NCI-H460 (cell line): ENCODE results near the gene DRC1. TPM values are rescaled to one million over a fixed set of nuclear protein-coding genes. Genes with fewer than 3 reads are reported as not detected.
A peak's percentile ranks its signal among the peaks of the same experiment; 100 is the strongest.

Experiments
- DNase-seq: peaks from one replicate; pipeline ENCODE4 v3.0.0-alpha.2; 2016; ENCODE audit warnings: low read depth; ENCODE audit errors: extremely low read depth
- total RNA-seq: library from RNA; depleted of rRNA; stranded (reverse); fragments of >200 nt; shearing (Covaris generic); gene quantifications from 2 replicates; pipeline ENCODE4 v1.2.3, GENCODE V29; 2014

Gene DRC1
- total RNA-seq, 1 experiment from 2014 or later, result not detected

GRCh38 chr2:26396734-26397298 lies 4.9 kb upstream of the DRC1 start:
- DNase-seq, result no peak

GRCh38 chr2:26399771-26400376 lies 1.8 kb upstream of the DRC1 start:
- no peak for DNase-seq

DNA sequence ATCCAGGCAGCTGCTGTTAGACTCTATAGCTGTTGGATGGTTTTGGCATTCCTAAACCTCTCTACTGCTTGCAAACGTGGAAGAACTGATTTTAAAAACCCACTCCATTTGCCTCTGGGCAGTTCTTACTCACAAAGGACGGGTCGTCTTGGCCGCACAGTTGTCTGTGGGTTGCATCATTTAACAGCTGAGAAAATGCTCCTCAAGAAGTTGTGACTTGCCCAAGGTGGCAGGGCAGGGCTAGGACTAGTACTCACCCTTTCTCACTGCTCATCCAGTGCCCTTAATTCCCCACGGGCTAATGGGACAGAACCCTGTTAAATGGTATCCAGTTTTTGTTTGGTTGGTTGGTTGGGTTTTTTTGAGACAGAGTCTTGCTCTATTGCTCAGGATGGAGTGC lies 997 bp upstream of the DRC1 start:
- peak; percentile 12 for DNase-seq

- no peak for DNase-seq
These were observed 5.8 kb downstream of the DRC1 start for GRCh38 chr2:26407526-26407925.

GRCh38 chr2:26409785-26410184 lies 8.1 kb downstream of the DRC1 start:
- DNase-seq, result no peak

GRCh38 chr2:26410764-26411243 lies 9.1 kb downstream of the DRC1 start:
- no peak for DNase-seq

DNA sequence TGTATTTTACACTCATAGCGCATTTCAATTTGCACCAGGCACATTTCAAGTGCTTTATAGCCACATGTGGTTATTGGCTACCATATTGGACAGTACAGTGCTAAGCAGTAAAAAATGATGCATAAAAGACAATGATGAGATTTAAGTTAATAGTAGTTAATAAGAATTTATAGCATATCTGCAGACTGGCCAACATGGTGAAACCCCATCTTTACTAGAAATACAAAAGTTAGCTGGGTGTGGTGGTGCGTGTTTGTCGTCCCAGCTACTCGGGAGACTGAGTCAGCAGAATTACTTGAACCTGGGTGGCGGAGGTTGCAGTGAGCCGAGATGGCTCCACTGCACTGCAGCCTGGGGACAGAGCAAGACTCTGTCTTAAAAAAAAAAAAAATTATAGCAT lies 9.7 kb downstream of the DRC1 start:
- DNase-seq, result no peak

DNA sequence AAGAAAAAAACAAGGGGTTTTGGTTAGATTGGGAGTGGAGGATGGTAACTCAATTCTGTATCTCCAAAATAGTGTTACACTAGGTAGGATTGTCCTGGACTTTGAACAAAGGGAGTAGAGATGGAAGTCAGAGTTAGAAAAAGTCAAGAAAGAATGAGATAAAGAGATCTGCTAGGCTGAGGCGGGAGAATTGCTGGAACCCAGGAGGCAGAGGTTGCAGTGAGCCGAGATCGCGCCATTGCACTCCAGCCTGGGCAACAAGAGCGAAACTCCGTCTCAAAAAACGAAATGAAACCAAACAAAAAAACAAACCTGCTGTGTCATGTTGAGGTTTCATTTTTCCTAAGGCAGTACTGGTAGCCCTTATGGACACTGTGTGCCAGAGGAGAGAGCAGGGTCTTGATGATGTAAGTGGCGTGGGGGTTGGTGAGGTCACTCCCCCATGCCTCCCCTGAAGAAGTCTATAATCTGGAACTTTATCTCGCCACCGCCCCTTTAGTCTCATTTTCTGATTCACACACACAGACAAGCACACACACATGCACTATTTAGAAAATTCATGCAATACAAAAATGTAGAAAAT lies 10.5 kb downstream of the DRC1 start:
- peak; percentile 72 for DNase-seq

DNA sequence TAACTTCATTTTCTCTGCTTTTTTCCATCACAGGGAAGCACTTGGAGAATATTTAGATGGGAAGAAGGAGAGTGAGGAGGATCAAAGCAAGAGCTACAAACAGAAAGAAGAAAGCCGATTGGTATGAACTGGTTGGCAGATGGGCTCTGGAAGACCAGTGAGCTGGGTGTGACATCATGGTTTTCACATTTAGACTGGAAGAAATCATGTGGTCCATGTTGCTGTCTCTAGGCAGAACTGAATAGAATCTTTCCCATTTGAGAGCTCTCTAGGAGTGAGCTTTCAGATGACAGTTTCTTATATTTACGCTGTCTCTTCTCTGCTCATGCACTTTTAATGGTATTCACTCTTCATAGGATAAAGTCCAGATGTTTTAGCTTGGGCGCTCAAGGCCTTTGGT lies 12.6 kb downstream of the DRC1 start:
- DNase-seq, result no peak

- no peak for DNase-seq
These were observed 20.2 kb downstream of the DRC1 start for GRCh38 chr2:26421961-26422360.

DNA sequence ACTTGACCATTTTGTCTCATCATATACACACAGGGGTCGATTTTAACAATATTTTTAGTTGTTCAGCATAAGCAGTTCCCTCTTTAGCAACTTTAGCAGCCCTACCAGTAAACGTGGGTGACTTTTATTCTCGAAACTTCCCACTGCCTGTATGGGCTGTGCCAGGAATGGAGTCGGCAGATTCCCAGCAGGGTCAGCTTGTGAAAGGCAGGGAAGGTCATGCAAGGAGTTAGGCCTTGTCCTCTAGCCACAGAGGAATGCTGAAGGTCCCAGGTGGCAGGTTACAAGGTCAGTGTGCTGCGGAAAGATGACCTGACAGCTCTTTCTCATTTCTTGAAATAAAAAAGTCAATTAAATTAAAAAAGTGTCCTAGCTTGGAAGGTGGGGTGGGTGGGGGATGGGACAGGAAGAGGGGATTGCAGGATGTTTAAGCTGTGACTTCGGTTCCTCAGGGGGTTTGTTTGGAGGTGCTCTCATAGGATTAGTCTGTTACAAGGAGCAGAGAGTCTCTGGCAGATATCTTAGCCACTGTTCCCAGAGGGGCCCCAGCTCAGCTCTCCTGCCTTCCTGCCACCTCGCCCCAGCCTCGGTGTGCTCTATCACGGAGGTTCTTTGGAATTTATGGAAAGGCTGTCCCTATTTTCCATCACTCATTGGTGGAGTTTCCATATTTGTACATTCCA lies 21.4 kb downstream of the DRC1 start:
- DNase-seq, result no peak

GRCh38 chr2:26423750-26424149 lies 22.0 kb downstream of the DRC1 start:
- no peak for DNase-seq

DNA sequence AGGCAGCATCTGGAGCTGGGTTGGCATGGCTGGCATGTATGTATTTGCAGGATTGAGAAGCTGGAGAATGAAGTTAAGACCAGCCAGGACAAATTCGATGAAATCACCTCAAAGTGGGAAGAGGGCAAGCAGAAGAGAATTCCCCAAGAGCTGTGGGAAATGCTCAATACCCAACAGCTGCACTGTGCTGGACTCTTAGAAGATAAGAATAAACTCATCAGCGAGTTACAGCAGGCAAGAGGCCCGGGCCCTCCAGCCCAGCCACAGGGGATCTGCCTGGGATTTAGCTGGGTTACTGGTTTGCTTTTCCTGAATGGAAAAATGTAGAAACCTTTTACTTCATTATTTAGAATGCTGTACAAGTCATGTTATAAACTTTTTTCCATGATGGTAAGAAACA lies 22.5 kb downstream of the DRC1 start:
- no peak for DNase-seq

GRCh38 chr2:26428846-26429245 lies 27.1 kb downstream of the DRC1 start:
- no peak for DNase-seq

GRCh38 chr2:26429779-26430578 lies 28.3 kb downstream of the DRC1 start:
- DNase-seq, result no peak

- DNase-seq, result no peak
These were observed 29.1 kb downstream of the DRC1 start for GRCh38 chr2:26430826-26431225.

DNA sequence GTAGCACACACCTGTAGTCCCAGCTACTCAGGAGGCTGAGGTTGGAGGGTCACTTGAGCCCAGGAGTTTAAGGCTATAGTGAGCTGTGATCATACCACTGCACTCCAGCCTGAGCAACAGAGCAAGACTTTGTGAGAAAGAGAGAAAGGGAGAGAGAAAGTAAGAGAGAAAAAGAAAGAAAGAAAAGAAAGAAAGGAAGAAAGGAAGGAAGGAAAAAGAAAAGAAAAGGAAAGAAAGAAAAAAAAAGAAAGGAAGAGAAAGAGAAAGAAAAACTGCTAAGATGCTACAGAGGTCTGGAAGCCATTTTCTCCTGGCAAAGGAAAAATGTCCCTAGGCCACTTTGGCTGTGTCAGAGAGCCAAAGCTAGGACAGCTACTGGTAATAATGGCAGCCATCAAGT lies 30.6 kb downstream of the DRC1 start:
- no peak for DNase-seq

- DNase-seq, result no peak
These were observed 31.1 kb downstream of the DRC1 start for GRCh38 chr2:26432859-26433258.

DNA sequence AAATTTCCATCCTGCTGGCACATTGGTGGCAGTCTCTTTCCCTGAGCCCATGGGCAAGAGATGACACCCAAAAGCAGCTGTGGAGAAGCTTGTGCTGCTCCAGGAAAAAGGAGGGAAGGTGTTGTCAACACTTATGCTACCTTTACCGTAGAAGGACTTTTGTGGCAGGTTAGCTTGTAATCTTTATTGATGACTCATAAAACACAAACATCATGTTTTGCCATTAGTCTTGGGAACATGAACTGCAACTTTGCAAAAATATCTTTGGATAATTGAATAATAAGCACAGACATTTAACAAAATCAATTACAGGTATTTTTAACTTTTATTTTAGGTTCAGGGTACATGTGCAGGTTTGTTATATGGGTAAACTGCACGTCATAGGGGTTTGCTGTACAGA lies 33.4 kb downstream of the DRC1 start:
- no peak for DNase-seq

GRCh38 chr2:26438526-26438925 lies 36.8 kb downstream of the DRC1 start:
- DNase-seq, result peak; percentile 85

GRCh38 chr2:26438926-26439325 lies 37.2 kb downstream of the DRC1 start:
- DNase-seq, result no peak
